ENCODE results near the gene GAS2L2. TPM values are rescaled to one million over a fixed set of nuclear protein-coding genes. Genes with fewer than 3 reads are reported as not detected.

GAS2L2 gene
- total RNA-seq, 1 experiment from 2014 or later, result 0.15 TPM

DNA sequence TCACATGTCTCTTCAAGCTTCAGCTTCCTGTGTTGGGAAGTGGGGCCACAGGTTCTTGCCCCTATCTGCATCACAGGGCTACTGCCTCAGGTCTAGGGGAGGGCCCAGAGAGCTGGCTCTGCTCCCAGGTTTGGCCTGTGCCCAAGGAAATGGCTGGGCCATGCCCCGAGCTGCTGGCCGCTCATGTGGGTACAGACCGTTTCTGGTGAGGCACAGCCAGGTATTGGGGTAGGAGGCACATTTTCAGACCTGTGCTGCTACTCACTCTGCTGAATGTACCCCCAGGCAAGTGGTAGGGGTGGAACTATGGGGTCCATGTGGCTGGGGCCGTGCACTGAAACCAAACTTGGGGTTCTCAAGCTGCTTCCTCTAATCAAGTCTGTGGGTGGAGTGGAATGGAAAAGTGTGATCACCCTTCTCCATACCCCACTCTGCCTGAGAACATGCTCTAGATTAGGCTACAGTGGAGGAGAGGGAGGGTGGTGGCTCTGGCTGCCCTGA, 4.6 kb downstream of the GAS2L2 start:
- Mint-ChIP-seq H3K4me3 (no peak overlapping the region), H3K36me3 (no peaks in the 10 kb centered on the region), H3K27ac (no peak overlapping the region), H3K4me1 (peaks cover 28% of the 10 kb centered on the region), H3K9me3 (no peaks in the 10 kb centered on the region), H3K27me3 (ENCODE audit: low read depth) (peaks cover 40% of the 10 kb centered on the region)
- DNase-seq (ENCODE audit: low spot score), result no peak
- POLR2A ChIA-PET, result no interaction called here
- CTCF ChIA-PET, result interaction anchor here (1.3 to 8.3 kb wide), 14 partner anchors 11 to 435 kb away, joined by 3 to 100 read pairs (median 6); partner anchors contain the start of genes C17orf50, PEX12, RASL10B and TAF15
- no peak for ATAC-seq
- TF ChIP-seq ESRRA (CRISPR knock-in tag; IDR thresholded peaks at IDR 0.05; ENCODE audit: borderline replicate concordance), result no peak
- TF ChIP-seq, protein P1, sequence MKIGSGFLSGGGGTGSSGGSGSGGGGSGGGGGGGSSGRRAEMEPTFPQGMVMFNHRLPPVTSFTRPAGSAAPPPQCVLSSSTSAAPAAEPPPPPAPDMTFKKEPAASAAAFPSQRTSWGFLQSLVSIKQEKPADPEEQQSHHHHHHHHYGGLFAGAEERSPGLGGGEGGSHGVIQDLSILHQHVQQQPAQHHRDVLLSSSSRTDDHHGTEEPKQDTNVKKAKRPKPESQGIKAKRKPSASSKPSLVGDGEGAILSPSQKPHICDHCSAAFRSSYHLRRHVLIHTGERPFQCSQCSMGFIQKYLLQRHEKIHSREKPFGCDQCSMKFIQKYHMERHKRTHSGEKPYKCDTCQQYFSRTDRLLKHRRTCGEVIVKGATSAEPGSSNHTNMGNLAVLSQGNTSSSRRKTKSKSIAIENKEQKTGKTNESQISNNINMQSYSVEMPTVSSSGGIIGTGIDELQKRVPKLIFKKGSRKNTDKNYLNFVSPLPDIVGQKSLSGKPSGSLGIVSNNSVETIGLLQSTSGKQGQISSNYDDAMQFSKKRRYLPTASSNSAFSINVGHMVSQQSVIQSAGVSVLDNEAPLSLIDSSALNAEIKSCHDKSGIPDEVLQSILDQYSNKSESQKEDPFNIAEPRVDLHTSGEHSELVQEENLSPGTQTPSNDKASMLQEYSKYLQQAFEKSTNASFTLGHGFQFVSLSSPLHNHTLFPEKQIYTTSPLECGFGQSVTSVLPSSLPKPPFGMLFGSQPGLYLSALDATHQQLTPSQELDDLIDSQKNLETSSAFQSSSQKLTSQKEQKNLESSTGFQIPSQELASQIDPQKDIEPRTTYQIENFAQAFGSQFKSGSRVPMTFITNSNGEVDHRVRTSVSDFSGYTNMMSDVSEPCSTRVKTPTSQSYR (CRISPR knock-in tag; IDR thresholded peaks at IDR 0.05), result no peak
- TF ChIP-seq, protein P2, sequence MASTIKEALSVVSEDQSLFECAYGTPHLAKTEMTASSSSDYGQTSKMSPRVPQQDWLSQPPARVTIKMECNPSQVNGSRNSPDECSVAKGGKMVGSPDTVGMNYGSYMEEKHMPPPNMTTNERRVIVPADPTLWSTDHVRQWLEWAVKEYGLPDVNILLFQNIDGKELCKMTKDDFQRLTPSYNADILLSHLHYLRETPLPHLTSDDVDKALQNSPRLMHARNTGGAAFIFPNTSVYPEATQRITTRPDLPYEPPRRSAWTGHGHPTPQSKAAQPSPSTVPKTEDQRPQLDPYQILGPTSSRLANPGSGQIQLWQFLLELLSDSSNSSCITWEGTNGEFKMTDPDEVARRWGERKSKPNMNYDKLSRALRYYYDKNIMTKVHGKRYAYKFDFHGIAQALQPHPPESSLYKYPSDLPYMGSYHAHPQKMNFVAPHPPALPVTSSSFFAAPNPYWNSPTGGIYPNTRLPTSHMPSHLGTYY (CRISPR knock-in tag; IDR thresholded peaks at IDR 0.05), result no peak
- TF ChIP-seq, protein P3, sequence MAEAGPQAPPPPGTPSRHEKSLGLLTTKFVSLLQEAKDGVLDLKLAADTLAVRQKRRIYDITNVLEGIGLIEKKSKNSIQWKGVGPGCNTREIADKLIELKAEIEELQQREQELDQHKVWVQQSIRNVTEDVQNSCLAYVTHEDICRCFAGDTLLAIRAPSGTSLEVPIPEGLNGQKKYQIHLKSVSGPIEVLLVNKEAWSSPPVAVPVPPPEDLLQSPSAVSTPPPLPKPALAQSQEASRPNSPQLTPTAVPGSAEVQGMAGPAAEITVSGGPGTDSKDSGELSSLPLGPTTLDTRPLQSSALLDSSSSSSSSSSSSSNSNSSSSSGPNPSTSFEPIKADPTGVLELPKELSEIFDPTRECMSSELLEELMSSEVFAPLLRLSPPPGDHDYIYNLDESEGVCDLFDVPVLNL (CRISPR knock-in tag; IDR thresholded peaks at IDR 0.05; ENCODE audit: borderline replicate concordance, low read depth), result no peak
- TF ChIP-seq, protein P4, sequence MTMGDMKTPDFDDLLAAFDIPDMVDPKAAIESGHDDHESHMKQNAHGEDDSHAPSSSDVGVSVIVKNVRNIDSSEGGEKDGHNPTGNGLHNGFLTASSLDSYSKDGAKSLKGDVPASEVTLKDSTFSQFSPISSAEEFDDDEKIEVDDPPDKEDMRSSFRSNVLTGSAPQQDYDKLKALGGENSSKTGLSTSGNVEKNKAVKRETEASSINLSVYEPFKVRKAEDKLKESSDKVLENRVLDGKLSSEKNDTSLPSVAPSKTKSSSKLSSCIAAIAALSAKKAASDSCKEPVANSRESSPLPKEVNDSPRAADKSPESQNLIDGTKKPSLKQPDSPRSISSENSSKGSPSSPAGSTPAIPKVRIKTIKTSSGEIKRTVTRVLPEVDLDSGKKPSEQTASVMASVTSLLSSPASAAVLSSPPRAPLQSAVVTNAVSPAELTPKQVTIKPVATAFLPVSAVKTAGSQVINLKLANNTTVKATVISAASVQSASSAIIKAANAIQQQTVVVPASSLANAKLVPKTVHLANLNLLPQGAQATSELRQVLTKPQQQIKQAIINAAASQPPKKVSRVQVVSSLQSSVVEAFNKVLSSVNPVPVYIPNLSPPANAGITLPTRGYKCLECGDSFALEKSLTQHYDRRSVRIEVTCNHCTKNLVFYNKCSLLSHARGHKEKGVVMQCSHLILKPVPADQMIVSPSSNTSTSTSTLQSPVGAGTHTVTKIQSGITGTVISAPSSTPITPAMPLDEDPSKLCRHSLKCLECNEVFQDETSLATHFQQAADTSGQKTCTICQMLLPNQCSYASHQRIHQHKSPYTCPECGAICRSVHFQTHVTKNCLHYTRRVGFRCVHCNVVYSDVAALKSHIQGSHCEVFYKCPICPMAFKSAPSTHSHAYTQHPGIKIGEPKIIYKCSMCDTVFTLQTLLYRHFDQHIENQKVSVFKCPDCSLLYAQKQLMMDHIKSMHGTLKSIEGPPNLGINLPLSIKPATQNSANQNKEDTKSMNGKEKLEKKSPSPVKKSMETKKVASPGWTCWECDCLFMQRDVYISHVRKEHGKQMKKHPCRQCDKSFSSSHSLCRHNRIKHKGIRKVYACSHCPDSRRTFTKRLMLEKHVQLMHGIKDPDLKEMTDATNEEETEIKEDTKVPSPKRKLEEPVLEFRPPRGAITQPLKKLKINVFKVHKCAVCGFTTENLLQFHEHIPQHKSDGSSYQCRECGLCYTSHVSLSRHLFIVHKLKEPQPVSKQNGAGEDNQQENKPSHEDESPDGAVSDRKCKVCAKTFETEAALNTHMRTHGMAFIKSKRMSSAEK (CRISPR knock-in tag; IDR thresholded peaks at IDR 0.05; ENCODE audit: borderline replicate concordance), result no peak
- TF ChIP-seq, protein P5, sequence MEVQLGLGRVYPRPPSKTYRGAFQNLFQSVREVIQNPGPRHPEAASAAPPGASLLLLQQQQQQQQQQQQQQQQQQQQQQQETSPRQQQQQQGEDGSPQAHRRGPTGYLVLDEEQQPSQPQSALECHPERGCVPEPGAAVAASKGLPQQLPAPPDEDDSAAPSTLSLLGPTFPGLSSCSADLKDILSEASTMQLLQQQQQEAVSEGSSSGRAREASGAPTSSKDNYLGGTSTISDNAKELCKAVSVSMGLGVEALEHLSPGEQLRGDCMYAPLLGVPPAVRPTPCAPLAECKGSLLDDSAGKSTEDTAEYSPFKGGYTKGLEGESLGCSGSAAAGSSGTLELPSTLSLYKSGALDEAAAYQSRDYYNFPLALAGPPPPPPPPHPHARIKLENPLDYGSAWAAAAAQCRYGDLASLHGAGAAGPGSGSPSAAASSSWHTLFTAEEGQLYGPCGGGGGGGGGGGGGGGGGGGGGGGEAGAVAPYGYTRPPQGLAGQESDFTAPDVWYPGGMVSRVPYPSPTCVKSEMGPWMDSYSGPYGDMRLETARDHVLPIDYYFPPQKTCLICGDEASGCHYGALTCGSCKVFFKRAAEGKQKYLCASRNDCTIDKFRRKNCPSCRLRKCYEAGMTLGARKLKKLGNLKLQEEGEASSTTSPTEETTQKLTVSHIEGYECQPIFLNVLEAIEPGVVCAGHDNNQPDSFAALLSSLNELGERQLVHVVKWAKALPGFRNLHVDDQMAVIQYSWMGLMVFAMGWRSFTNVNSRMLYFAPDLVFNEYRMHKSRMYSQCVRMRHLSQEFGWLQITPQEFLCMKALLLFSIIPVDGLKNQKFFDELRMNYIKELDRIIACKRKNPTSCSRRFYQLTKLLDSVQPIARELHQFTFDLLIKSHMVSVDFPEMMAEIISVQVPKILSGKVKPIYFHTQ (CRISPR knock-in tag; IDR thresholded peaks at IDR 0.05), result no peak
- TF ChIP-seq, protein P6, sequence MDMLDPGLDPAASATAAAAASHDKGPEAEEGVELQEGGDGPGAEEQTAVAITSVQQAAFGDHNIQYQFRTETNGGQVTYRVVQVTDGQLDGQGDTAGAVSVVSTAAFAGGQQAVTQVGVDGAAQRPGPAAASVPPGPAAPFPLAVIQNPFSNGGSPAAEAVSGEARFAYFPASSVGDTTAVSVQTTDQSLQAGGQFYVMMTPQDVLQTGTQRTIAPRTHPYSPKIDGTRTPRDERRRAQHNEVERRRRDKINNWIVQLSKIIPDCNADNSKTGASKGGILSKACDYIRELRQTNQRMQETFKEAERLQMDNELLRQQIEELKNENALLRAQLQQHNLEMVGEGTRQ (CRISPR knock-in tag; IDR thresholded peaks at IDR 0.05), result no peak
- TF ChIP-seq, protein P7, sequence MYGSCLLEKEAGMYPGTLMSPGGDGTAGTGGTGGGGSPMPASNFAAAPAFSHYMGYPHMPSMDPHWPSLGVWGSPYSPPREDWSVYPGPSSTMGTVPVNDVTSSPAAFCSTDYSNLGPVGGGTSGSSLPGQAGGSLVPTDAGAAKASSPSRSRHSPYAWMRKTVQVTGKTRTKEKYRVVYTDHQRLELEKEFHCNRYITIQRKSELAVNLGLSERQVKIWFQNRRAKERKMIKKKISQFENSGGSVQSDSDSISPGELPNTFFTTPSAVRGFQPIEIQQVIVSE (CRISPR knock-in tag; IDR thresholded peaks at IDR 0.05; ENCODE audit: borderline replicate concordance), result no peak
